ENCODE data around the gene MYOG. TPM values are rescaled to one million over a fixed set of nuclear protein-coding genes. Genes with fewer than 3 reads are reported as not detected.

Gene MYOG
- total RNA-seq, 3 donors from 2014 or later (not counting 1 experiment from before 2014, with no cell fraction given) = not detected

DNA sequence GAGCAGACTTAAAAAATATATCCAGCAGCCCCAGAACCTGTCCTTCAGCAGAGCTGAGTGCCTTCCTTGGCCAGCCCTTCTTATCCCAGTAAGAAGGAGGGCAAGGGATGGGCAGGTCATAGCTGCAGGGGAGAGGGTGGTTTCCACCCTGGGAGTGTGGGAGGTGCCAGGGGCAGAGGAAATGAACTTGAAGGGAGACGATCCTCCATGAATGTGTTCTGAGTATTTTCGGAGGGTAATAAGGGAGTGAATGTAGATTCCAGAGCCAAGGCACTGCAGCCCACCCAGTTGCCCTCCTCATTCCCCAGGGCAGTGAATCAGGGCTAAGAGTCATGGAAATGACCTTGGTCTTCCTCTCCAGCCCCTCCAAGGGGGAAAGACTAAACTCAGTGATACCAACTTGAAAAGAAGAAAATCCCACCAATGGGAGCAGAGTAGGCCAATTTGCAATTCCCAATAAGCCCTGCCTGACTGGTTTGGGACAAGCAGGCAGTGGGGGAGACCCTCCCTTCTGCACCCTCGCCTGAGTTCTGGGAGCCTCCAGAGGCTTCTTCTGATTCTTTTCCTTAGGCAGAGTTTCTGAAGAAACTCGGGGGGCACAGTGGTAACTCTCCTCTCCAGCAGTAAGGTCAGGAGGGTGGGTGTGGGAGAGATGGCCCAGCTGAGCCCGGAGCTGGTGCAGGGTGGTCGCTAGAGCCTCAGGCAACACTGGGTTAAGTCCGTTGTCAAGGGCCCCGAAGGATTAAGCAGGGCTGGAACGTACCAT is 4.2 kb downstream of the MYOG start:
- no peak overlapping the region for H3K4me3 ChIP-seq (ENCODE audit: low read length)
- 80% methylated on average over 9 of the region's 9 CpGs for WGBS (ENCODE audit: insufficient coverage)
- H3K4me3 Mint-ChIP-seq = no peak overlapping the region
- intact Hi-C loops (cut with micrococcal nuclease) = no loop called here
- no peaks in the 10 kb centered on the region for H3K4me1 Mint-ChIP-seq
- no peaks in the 10 kb centered on the region for H3K27me3 ChIP-seq (ENCODE audit: control insufficient read depth, insufficient read depth, low read length)
- H3K27ac ChIP-seq (ENCODE audit: low read length) = no peak overlapping the region
- H3K27ac Mint-ChIP-seq = no peak overlapping the region
- ATAC-seq (no peak), DNase-seq (no peak)
- peaks cover 25 to 37% of the 10 kb centered on the region in 2 donors for H3K27me3 Mint-ChIP-seq (ENCODE audit: low read depth in 2 of 2)
- no peaks in the 10 kb centered on the region for H3K9me3 Mint-ChIP-seq
- H3K36me3 ChIP-seq (ENCODE audit: control insufficient read depth, insufficient read depth, low read length) = no peaks in the 10 kb centered on the region
- no peaks in the 10 kb centered on the region for H3K36me3 Mint-ChIP-seq
- TF ChIP-seq, protein P1, sequence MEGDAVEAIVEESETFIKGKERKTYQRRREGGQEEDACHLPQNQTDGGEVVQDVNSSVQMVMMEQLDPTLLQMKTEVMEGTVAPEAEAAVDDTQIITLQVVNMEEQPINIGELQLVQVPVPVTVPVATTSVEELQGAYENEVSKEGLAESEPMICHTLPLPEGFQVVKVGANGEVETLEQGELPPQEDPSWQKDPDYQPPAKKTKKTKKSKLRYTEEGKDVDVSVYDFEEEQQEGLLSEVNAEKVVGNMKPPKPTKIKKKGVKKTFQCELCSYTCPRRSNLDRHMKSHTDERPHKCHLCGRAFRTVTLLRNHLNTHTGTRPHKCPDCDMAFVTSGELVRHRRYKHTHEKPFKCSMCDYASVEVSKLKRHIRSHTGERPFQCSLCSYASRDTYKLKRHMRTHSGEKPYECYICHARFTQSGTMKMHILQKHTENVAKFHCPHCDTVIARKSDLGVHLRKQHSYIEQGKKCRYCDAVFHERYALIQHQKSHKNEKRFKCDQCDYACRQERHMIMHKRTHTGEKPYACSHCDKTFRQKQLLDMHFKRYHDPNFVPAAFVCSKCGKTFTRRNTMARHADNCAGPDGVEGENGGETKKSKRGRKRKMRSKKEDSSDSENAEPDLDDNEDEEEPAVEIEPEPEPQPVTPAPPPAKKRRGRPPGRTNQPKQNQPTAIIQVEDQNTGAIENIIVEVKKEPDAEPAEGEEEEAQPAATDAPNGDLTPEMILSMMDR (IDR thresholded peaks at IDR 0.05) = no peak
- H3K9me3 ChIP-seq (ENCODE audit: control insufficient read depth, insufficient read depth, low read length) = no peaks in the 10 kb centered on the region
- no peaks in the 10 kb centered on the region for H3K4me1 ChIP-seq (ENCODE audit: control insufficient read depth, insufficient read depth, low read length)

DNA sequence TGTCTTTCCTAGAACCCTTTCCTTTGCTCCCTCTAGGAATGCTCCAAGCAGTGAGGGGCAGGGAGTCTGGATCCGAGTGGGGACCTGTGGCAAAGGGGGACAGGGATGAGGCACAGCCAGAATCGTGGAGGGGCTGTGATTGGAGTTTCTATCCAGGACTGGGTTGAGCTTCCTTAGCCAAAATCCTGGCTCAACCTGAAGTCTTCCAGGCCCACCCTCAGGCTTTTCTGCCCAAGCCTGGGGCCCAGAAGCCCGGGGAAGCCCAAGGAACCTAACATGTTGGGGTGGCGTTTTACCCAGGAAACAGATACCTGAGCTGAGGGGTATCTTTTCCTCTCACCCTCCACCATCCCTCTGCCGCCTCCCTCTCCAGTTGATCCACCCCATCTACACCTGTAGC is 5.4 kb downstream of the MYOG start:
- Mint-ChIP-seq H3K36me3 (no peaks in the 10 kb centered on the region), H3K27me3 (ENCODE audit: low read depth in 2 of 2) (peaks cover 32 to 45% of the 10 kb centered on the region in 2 donors), H3K4me3 (no peak overlapping the region), H3K27ac (no peak overlapping the region), H3K9me3 (no peaks in the 10 kb centered on the region), H3K4me1 (peaks cover 4 to 6% of the 10 kb centered on the region in 2 donors)
- Histone ChIP-seq H3K4me3 (ENCODE audit: low read length) (no peak overlapping the region), H3K9me3 (ENCODE audit: control insufficient read depth, insufficient read depth, low read length) (no peaks in the 10 kb centered on the region), H3K36me3 (ENCODE audit: control insufficient read depth, insufficient read depth, low read length) (no peaks in the 10 kb centered on the region), H3K27me3 (ENCODE audit: control insufficient read depth, insufficient read depth, low read length) (peaks cover 2% of the 10 kb centered on the region), H3K4me1 (ENCODE audit: control insufficient read depth, insufficient read depth, low read length) (peaks cover 10% of the 10 kb centered on the region), H3K27ac (ENCODE audit: low read length) (no peak overlapping the region)
- ATAC-seq (no peak), DNase-seq (no peak)
- 65% methylated on average over 5 of the region's 5 CpGs for WGBS (ENCODE audit: insufficient coverage)
- TF ChIP-seq, protein P1 (IDR thresholded peaks at IDR 0.05) = no peak
- intact Hi-C loops (cut with micrococcal nuclease) = no loop called here

DNA sequence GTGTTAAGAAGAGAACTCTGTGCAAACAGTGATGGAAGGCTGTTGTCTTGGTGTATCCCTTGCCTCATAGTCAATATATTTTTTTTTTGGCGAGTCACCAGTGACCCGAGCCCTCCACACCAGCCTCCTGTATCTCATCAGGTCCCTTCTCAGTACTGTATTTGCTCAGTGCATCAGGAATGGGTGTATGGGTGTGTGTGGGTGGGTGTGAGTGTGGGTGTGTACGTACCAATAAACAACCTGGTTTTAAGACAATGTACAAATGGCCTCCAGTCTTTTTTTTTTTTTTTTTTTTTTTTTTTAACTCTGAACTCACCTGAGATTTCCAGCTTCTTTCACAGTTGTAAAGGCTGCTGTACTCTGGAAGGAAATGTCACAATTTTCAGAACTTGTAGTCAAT is 7.3 kb downstream of the MYOG start:
- peaks cover 42 to 52% of the 10 kb centered on the region in 2 donors for H3K27me3 Mint-ChIP-seq (ENCODE audit: low read depth in 2 of 2)

More for the DNA sequence above, 7.3 kb downstream of the MYOG start:
- no peak overlapping the region for H3K27ac ChIP-seq (ENCODE audit: low read length)
- no peaks in the 10 kb centered on the region for H3K9me3 ChIP-seq (ENCODE audit: control insufficient read depth, insufficient read depth, low read length)
- TF ChIP-seq, protein P1 (IDR thresholded peaks at IDR 0.05) = no peak
- H3K36me3 ChIP-seq (ENCODE audit: control insufficient read depth, insufficient read depth, low read length) = no peaks in the 10 kb centered on the region
- peaks cover 2% of the 10 kb centered on the region for H3K27me3 ChIP-seq (ENCODE audit: control insufficient read depth, insufficient read depth, low read length)
- Mint-ChIP-seq H3K27ac (no peak overlapping the region), H3K36me3 (no peaks in the 10 kb centered on the region), H3K4me1 (peaks cover 4 to 6% of the 10 kb centered on the region in 2 donors), H3K4me3 (no peak overlapping the region), H3K9me3 (no peaks in the 10 kb centered on the region)
- no peak overlapping the region for H3K4me3 ChIP-seq (ENCODE audit: low read length)
- DNase-seq (no peak), ATAC-seq (no peak)
- intact Hi-C loops (cut with micrococcal nuclease) = no loop called here
- H3K4me1 ChIP-seq (ENCODE audit: control insufficient read depth, insufficient read depth, low read length) = peaks cover 12% of the 10 kb centered on the region
- 58% methylated on average over 2 of the region's 3 CpGs for WGBS (ENCODE audit: insufficient coverage)

Measured in natural killer cell (primary cell).